Spleen (tissue), 7 donors: ENCODE measurements around the gene CHD1.

ENCODE experiments used
- CTCF ChIP-seq, 11 experiments: fragments of 200-600 bp in 7 of 11; fragments of 450-650 bp in 4 of 11; sonication (generic) in 4 of 11; IDR thresholded peaks in 8 of 11; conservative IDR thresholded peaks in 3 of 11; 1 replicate in 7 of 11; 2 replicates in 4 of 11; pipeline versions ENCODE4 v1.4.0 to v1.8.0; 2016 to 2021; ENCODE audit warnings: antibody characterized with exemption in 11 of 11, inconsistent platforms in 4 of 11, mild to moderate bottlenecking in 1 of 11
- POLR2AphosphoS5 ChIP-seq, 3 donors: sonication (generic); formaldehyde crosslinking; IDR thresholded peaks; one replicate each; pipeline ENCODE4 v1.5.1; 2017; ENCODE audit warnings: antibody characterized with exemption in 3 of 3
- donor health status: DM: no; HTN: no; CAD: no; lungs with moderate emphysema.
- donor health status: DM: no; HTN: no; CAD: no.
- donor health status: DM: no; HTN: no; CAD: no.

GRCh38 chr5:98909363-98909762, 19.4 kb downstream of the CHD1 start:
- TF ChIP-seq CTCF (IDR thresholded peaks at IDR 0.05 in 8 of 11, conservative IDR thresholded peaks at IDR 0.05 in 3 of 11) (no peak), POLR2AphosphoS5 (IDR thresholded peaks at IDR 0.05) (no peak)
